Measurements from ENCODE around the gene LYL1. TPM values are rescaled to one million over a fixed set of nuclear protein-coding genes. Genes with fewer than 3 reads are reported as not detected.

Gene LYL1
- total and polyA plus RNA-seq, 9 of the 15 experiments (the other 6 are each of a cell fraction or from before 2014, with no cell fraction given), result 1.3 to 266 (median 34.0) TPM

DNA sequence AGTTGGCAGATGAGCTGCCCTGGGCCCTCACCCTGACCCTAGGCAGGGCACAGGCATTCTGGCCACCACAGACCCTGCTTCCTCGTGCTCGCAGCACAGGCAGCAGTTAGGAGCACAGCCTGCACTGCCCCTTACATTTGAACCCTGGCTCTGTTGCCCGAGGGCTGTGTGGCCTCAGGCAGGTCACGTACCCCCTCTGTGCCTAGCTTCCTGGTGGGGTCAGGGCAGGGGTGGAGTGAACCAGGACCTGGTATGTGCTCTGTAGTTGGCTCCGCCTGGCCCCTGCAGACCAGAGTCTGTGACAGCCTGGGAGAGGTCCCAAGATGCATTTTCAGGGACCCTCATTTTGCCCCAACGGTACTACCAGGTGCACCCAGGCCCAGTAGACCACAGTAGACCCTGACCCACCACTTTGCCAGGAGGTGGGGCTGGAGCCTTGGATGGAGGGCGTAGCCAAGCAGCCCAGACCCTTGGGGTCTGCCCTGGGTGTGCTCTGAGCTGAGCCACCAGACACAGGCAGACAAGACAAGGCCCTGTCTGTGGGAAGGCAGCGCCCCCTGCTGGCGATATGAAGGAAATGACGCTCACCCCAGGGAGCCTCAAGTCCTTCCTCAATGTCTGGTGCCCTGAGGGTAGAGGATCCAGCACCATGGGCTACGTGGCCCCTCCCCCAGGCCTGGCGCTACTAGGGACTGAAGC is 9.1 kb downstream of the LYL1 start (continued):
- TF ChIP-seq SPI1 (IDR thresholded peaks at IDR 0.05; ENCODE audit: borderline replicate concordance, low read depth, low read length) (no peak), SIN3A (IDR thresholded peaks at IDR 0.05; ENCODE audit: borderline replicate concordance in 2 of 2, control insufficient read depth in 1 of 2, low read depth in 2 of 2, low read length in 2 of 2) (0 out of 4 replicates have a peak, but pooled peaks of 1 of the 2 experiments have one; percentile 38), PHB (CRISPR knock-in tag; IDR thresholded peaks at IDR 0.05) (no peak), ZNF143 (CRISPR knock-in tag; IDR thresholded peaks at IDR 0.05) (no peak), MCM2 (IDR thresholded peaks at IDR 0.05; ENCODE audit: low read depth) (no peak), PTRF (tag; IDR thresholded peaks at IDR 0.05) (no peak), PHB2 (IDR thresholded peaks at IDR 0.05; ENCODE audit: low read depth) (no peak), FUS (optimal IDR thresholded peaks at IDR 0.05; ENCODE audit: low read depth, low read length) (no peak), ZFPM2 (CRISPR knock-in tag; IDR thresholded peaks at IDR 0.05) (no peak), KLF10 (CRISPR knock-in tag; IDR thresholded peaks at IDR 0.05) (no peak), PYGO2 (tag; IDR thresholded peaks at IDR 0.05) (no peak), ATF7 (IDR thresholded peaks at IDR 0.05) (peak; percentile 62; the same call in 1 of the 2 replicates), ZNF696 (CRISPR knock-in tag; conservative IDR thresholded peaks at IDR 0.05) (no peak), SMAD4 (CRISPR knock-in tag; conservative IDR thresholded peaks at IDR 0.05) (0 out of 2 replicates have a peak, but pooled peaks have one; percentile 17), NFATC3 (IDR thresholded peaks at IDR 0.05) (no peak), GATA2 (CRISPR knock-in tag; IDR thresholded peaks at IDR 0.05) (no peak), ZNF146 (CRISPR knock-in tag; IDR thresholded peaks at IDR 0.05; ENCODE audit: unreplicated experiment) (no peak)
- TF ChIP-seq, protein P1, sequence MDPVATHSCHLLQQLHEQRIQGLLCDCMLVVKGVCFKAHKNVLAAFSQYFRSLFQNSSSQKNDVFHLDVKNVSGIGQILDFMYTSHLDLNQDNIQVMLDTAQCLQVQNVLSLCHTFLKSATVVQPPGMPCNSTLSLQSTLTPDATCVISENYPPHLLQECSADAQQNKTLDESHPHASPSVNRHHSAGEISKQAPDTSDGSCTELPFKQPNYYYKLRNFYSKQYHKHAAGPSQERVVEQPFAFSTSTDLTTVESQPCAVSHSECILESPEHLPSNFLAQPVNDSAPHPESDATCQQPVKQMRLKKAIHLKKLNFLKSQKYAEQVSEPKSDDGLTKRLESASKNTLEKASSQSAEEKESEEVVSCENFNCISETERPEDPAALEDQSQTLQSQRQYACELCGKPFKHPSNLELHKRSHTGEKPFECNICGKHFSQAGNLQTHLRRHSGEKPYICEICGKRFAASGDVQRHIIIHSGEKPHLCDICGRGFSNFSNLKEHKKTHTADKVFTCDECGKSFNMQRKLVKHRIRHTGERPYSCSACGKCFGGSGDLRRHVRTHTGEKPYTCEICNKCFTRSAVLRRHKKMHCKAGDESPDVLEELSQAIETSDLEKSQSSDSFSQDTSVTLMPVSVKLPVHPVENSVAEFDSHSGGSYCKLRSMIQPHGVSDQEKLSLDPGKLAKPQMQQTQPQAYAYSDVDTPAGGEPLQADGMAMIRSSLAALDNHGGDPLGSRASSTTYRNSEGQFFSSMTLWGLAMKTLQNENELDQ (CRISPR knock-in tag; IDR thresholded peaks at IDR 0.05; ENCODE audit: borderline replicate concordance), result no peak
- TF ChIP-seq, protein P2, sequence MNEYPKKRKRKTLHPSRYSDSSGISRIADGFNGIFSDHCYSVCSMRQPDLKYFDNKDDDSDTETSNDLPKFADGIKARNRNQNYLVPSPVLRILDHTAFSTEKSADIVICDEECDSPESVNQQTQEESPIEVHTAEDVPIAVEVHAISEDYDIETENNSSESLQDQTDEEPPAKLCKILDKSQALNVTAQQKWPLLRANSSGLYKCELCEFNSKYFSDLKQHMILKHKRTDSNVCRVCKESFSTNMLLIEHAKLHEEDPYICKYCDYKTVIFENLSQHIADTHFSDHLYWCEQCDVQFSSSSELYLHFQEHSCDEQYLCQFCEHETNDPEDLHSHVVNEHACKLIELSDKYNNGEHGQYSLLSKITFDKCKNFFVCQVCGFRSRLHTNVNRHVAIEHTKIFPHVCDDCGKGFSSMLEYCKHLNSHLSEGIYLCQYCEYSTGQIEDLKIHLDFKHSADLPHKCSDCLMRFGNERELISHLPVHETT (CRISPR knock-in tag; conservative IDR thresholded peaks at IDR 0.05 in 1 of 2, IDR thresholded peaks at IDR 0.05 in 1 of 2), result no peak
- TF ChIP-seq, protein P3, sequence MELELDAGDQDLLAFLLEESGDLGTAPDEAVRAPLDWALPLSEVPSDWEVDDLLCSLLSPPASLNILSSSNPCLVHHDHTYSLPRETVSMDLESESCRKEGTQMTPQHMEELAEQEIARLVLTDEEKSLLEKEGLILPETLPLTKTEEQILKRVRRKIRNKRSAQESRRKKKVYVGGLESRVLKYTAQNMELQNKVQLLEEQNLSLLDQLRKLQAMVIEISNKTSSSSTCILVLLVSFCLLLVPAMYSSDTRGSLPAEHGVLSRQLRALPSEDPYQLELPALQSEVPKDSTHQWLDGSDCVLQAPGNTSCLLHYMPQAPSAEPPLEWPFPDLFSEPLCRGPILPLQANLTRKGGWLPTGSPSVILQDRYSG (tag; conservative IDR thresholded peaks at IDR 0.05; ENCODE audit: low read depth), result no peak
- TF ChIP-seq, protein P4, sequence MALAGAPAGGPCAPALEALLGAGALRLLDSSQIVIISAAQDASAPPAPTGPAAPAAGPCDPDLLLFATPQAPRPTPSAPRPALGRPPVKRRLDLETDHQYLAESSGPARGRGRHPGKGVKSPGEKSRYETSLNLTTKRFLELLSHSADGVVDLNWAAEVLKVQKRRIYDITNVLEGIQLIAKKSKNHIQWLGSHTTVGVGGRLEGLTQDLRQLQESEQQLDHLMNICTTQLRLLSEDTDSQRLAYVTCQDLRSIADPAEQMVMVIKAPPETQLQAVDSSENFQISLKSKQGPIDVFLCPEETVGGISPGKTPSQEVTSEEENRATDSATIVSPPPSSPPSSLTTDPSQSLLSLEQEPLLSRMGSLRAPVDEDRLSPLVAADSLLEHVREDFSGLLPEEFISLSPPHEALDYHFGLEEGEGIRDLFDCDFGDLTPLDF (CRISPR knock-in tag; IDR thresholded peaks at IDR 0.05), result no peak

Data from K562 (cell line).